ENCODE data around the gene PASK.
A peak's percentile ranks its signal among the peaks of the same experiment; 100 is the strongest.
"Not testable (repeated sequence)": the region's sequence is repeated elsewhere in the genome, so short reads cannot be mapped to it uniquely, and the experiment has no call there.

Gene PASK

DNA sequence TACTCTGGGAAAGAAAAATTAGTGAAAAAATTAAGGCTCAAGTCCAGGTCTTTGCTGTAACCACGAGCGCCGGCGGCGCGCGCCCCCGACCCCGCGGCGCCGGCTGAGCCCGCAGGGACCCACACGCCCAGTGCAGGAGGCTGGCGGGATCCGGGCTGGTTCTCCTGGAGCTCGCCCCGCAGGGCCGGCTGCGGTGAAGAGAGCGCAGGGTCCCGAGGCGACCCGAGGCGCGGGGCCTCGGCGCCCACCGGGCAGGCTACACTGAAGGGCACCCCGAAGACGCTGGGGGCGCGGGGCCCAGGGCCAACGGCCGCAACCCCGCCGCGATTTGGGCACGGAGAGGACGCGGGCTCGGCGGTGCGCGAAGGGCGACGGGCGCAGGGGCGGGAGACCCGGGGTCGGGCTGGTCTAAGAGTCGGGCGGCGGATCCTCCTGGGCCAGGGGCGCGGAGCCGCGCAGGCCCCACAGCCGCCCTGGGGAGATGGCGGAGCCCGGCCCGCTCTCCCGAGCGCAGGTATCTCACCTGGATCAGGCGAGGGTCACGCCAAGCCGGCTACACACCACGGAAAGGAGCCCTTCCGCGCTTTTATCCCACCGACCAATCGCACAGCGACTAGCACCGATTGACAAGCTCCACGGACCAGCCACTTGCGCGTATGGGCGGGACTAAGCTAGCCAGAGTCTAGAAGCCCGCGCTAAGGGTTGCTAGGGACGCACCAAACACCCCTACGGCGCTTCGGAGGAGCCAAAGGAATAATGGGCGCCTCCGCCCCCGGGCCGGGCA lies at the start of gene PASK:
PASK (minus strand) TSS at position 582 of the 784 bp plus-strand sequence. CDS start 6,440 bp downstream, outside the sequence.
- peak; percentile 92 for DNase-seq (ENCODE audit: low read depth)

DNA sequence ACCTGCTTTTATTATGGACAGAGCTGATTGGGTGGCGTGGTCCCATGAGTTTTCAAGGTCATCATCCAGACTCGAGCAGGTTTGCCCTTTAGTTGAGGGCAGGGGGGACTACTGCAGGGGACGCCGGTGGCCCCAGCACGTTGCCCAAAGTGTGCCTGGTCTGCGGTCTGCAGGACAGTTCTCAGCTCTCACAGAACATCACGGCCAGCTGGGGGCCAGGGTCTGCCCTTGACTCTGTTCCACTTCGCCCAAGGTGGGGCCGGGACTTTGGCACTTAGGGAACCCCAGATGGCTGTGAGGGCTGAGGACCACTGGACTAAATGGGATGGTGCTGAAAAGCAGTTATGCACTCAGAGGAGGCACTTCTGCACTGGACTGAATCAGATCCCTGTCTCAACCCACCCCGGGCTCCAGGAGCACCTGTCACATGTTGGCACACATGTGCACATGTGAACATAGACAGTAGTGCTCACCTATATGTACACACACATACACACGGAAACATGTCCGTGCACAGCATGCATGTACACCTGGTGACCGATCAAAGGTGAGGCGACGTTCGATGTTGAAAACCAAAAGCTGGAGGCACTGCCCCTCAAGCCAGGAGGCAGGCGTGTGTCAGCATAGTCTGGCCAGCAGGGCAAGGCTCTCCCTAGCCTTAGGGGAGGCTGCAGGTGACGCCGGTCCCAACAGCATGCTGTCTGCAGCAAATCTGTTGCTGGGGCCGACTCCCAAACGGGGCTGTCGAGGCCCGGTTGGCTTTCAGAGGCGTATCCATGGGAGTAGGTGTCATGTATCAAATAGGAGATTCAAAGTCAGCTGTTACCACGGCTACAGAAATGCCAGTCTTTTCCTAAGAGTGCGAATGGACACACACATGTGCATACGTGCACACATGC lies 49.4 kb upstream of the PASK start:
- DNase-seq (ENCODE audit: low read depth): no peak

DNA sequence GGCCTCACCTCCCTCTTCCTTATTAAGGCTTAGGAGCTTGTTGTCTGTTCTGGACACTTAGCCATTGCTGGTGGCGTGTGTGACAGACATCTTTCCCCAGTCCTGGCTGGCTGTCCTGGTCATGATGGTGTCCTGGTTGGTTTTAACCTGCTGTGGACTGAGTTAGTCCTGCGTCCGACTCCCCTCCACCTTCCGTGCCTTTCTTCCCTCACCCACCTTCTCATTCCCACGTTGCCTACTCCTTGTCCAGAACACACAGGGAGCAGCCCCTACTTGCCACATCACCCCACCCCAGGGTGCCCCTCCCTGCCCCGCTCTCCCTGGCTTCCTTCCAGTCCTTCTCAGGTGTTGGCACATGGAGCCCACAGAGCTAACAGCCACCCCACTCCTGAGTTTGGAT lies 48.7 kb upstream of the PASK start:
- DNase-seq (ENCODE audit: low read depth): no peak

DNA sequence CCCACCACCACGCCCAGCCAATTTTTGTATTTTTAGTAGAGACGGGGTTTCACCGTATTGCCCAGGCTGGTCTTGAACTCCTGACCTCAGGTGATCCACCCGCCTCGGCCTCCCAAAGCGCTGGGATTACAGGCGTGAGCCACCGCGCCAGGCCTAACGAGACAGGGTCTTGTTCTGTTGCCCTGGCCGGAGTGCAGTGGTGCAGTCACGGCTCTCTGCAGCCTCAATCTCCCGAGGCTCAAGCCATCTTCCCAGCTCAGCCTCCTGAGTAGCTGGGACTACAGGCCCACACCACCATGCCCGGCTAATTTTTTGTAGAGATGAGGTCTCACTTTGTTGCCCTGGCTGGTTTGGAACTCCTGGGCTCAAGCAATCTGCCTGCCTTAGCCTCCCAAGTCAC lies 48.0 kb upstream of the PASK start:
- DNase-seq (ENCODE audit: low read depth): not testable (repeated sequence)

DNA sequence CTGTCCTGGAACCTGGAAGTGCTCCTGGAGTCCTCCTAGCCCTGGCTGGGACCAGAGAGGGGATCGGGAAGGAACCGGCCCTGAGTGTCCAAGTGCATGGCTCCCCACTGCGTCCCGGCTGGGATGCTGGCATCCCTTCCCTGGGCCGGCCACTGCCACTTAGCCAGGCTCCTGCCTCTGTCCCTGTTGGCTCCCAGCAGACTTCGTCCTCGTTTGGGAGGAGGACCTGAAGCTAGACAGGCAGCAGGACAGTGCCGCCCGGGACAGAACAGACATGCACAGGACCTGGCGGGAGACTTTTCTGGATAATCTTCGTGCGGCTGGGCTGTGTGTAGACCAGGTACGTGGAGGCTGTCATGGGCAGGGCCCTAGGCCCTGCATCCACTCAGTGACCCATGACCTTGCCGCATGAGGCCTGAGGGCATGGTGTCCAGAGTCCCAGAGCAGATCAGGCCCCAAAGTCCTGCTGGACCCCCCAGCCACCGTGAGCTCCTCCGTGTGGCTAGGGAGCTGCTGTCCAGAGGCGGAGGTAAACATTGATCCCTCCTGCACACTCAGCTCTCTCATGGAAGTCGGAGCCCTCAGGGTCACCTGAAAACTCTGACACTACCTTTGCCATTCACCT lies 46.3 kb upstream of the PASK start:
- no peak for DNase-seq (ENCODE audit: low read depth)

DNA sequence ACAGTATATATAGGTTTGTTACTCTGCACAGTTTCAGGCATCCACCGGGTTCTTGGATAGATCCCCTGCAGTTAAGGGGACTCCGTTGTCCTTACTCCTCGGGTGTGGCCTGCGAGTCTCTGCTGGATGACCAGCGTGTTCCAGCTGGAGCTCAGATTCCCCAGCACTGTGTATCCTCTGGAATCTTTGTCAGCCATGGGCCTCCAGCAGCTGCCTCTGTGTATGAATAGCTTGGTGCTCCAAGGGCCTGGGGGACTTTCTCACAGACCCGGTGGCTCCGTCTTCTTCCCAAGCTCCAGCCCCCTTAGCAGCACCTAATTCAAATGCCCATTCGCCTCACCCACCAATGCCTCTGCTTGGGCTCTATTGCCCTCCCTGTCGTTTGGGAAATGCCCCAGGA lies 45.5 kb upstream of the PASK start:
- DNase-seq (ENCODE audit: low read depth): no peak

DNA sequence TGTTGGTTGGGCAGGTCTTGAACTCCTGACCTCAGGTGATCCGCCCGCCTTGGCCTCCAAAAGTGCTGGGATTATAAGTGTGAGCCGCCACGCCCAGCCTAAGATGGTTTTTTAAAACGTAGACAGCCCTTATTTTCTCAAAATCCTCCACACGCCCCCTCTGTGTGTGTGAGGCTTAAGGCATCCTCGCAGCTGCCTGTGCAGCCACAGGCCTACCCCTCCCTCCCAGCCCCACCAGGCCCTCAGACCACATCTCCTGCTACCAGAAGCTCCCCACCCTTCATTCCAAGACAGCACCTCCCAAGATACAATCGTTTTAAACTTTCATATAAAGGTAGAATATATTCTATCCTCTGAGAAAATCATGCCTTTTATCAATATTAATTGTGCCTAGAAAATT lies 44.0 kb upstream of the PASK start:
- DNase-seq (ENCODE audit: low read depth): no peak

DNA sequence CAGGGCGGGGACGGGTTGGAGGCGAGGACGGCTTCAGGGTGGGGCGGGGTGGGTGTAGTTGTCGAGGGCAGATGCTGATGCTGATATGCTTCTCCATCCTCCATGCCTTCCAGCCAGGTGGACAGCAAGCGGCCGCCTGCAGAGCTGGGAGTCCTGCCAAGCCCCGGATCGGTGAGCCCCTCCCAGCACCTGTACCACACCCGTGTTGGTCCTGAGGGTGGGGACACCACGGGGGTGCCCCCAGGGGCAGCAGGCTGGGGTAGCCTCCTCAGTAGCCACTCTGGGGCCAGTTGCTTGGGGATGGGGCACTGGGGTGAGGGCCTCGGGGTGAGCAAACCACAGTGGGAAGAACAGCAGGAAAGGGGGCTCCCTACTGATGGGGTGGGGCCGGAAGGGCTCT lies 41.8 kb upstream of the PASK start:
- DNase-seq (ENCODE audit: low read depth): no peak

DNA sequence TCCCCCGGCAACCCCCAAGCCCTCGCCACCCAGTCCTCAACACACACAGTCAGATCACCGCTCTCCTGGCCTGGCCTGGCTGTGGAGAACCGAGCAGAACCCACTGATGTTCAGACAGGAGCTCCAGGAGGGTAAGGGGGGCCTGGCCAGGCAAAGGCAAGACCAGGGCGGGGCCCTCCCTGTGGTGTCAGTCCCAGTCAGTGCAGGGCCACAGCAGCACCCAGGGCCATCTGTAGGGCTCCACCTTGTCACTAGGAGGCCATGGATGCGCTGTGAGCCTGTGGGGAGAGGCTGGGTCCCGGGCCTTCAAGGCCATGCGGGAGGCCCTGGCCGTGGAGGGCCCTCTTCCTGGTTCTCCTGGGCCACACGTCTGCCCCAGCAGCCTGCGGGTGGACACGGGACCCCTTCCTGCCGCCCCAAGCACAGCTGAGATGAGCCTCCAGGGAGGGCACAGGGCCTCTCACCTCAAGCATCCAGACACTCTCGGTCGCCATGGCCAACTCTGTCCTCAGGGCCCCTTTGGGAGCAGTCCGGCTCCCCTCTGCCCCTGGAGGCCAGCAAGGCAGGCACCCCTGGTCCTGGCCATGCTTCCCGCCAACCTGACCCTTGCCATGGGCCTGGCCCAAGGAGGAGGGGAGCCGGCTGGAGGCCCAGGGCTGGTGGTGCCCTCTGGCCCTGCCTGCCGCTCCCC lies 41.2 kb upstream of the PASK start:
- DNase-seq (ENCODE audit: low read depth): no peak

DNA sequence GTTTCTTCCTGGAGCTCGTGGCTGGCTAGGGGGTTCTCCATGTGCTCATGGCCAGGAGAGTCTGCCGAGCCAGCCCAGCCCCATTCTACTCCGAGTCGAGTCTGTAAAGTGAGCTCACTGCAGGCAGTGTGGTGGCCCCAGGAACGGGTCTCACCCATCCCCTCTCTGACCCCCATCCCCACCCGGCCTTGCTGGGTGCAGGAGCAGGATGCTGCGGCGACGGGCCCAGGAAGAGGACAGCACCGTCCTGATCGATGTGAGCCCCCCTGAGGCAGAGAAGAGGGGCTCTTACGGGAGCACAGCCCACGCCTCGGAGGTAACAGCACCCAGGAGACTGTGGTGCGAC lies 40.6 kb upstream of the PASK start:
- no peak for DNase-seq (ENCODE audit: low read depth)

DNA sequence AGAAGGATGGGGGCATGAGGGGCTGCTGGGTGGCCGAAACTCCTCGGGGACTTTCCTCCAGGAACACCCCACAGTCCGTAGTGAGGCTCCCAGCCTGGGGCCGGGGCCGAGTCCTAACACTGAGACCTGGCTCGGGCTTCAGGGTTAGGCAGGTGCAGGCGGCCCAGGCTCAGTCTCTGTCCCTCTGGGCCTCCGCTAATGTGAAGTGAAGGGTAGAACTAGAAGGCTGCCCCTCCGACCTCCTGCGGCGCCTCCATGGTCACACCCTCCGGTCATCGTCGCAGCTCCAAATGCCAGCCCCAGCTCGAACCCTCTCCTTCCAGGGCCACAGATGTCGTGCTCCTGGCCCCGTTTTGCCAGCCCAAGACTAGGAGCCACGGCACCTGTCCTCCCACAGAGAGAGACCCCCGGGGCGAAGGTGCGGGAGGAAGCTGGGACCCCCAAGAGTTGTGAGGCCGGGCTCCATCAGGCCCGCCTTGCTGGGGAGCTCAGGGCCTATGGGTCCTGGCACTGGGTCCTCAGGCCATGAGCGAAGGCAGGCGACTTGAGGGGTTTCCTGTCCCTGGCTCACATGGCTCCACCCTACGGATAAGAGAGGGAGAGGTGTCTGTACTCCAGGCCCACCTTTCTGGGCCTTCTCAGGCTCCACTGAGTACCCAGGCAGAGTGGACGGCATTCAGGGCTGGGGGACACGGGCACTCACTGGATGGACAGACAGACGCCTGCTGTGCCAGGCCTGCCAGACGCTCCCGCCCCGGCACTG lies 40.0 kb upstream of the PASK start:
- DNase-seq (ENCODE audit: low read depth): no peak

DNA sequence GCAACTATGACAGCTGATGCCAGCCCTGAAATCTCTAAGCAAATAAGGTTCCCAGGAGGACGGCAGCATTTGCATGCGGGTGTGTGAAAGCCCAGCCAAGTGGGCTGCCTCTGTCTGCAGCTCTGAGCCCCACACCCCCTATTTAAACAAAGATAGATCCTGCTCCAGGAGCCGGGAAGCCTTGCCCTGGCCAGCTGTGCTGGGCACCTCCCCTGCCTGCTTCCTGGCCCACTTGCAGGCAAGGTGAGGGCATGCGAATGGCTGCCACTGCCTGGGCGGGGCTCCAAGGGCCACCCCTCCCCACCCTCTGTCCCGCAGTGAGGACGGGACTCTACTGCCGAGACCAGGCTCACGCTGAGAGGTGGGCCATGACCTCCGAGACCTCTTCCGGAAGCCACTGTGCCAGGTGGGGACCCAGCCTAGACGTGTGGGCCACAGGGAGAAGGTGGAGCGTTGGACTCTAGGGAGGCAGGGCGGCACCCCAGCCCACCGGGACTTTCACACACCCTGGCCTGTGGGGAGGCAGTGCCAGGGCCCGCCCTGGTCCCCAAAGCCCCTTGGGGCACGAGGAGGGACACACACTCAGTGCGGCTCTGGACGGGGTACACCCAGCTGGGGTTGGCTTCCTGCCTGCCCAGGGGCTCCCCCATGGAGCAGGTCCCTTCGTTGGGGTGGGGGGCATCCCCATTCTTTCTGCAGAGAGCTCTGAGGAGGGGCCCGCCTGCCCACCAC lies 39.3 kb upstream of the PASK start, which contains the start of gene ANO7:
ANO7 (plus strand) TSS at position 317 of the 732 bp plus-strand sequence. CDS start 1,387 bp downstream, outside the sequence.
- DNase-seq (ENCODE audit: low read depth): no peak

DNA sequence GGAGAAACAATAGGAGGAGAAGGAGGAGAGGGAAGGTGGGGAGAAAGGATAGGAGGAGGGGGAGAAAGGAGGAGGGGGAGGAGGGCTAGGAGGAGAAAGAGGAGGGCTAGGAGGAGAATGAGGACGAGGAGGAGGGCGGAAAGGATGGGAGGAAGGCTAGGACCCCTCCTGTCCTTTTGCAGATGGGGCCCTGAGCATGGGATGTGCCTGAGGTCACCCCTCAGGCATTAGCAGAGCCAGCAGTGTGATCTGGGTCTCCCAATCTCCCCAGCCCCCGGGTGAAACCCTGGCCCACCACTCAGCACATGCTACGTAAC lies 38.6 kb upstream of the PASK start:
- no peak for DNase-seq (ENCODE audit: low read depth)

DNA sequence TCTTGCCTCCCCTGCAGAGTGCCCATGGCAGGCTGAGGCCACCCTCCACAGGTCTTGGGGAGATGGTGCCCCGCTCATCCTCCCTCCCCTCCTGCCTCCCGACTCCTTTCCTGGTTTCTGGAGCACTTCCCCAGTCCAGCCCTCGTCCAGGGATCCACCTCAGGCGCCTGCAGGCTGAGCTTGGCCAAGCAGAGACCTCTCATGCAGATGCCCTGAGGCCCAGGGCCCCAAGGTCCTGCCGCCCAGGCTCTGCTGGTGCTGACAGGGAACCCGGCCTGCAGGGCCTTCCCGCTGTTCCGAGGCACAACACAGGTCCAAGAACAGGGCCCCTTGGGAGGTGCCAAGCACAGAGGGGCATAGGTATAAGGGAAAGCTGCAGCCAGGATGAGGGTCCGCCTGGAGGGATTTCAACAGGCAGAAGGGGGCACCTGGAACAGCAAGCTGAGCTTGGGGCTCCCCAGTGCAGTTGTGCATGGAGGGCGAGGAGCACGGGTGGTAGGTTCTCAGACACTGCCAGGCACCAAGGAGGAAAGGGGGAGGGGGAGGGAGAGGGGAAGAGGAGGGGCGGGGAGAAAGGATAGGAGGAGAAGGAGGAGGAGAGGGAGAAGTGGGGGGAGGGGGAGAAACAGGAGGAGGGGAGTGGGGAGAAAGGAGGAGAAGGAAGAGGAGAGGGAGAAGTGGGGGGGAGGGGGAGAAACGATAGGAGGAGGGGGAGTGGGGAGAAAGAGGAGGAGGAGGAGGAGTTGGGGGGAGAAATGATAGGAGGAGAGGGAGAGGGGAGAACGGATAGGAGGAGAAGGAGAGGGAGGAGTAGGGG lies 38.0 kb upstream of the PASK start:
- no peak for DNase-seq (ENCODE audit: low read depth)

DNA sequence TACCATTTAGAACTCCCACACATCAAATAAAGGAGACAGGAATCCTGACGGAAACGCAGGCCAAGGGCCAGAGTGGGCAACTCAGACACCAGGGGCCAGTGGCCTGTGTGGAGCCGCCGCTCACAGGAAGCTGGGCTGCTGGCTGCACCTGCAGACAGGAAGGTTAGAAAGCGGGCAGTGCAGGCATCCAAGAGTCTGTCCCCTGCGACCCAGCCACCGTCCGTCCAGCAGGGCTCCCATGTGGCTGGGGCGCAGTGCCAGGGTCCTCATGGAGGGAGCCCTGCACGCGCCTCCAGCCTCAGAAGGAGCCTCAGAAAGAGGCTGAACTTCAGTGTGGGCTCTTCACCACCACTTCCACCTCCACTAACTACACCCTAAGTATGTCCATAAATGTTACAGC lies 36.7 kb upstream of the PASK start:
- no peak for DNase-seq (ENCODE audit: low read depth)

DNA sequence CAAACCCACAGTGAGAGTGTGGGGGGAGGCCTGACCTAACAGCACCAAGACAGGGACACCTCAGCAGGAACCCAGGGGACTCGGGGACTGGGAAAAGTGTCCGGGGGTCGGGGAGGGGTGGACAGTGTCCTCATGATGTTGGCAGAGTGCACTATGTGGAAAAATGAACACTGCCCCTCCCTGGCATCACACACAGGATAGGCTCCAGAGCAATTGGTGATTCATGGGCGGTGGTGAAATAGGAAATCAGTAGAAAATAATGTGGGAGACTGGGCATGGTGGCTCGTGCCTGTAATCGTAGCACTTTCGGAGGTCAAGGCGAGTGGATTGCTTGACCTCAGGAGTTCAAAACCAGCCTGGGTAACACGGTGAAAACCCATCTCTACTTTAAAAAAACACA lies 35.6 kb upstream of the PASK start:
- DNase-seq (ENCODE audit: low read depth): no peak

DNA sequence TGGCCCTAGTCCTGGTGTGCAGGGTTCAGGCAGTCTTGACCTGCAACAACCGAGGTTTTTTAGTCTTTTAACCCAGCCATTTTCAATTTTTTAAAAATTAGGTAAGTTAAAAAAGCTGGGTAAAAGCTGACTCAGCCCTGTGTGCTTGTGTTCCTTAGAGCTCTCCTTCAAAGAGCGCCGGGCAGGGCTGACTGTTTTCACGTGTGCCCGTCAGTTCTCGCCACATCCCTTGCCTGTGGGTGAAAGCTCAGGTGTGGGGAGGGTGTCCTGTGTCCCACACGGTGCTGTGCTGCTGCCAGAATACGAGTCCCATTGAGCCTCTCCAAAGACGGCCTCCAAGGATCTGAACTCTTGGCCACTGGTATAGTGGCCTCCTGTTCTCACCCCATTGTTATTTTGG lies 33.9 kb upstream of the PASK start:
- DNase-seq (ENCODE audit: low read depth): no peak

DNA sequence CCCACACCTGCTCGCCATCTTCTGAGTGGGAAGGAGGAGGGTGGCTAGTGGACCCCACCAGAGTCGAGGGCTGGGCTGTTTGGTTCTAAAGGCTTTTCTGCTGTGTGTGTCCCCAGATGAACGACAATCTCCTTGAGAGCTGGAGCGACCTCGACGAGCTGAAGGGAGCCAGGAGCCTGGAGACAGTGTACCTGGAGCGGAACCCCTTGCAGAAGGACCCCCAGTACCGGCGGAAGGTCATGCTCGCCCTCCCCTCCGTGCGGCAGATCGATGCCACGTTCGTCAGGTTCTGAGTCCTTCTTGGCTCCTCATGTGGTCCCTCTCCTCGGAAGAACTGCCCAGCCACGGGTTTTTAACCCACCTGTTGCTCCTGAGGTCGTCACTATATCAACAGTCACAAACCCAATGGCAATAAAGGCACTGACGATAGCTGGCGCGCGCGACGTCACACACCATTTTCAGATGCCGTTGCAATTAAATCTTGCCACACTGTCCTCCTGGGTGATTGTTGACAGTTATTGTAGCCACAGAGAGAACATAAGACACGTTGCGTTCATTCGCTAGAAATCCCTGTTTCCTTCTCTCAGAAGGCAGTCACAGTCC lies 33.4 kb upstream of the PASK start:
- no peak for DNase-seq (ENCODE audit: low read depth)

DNA sequence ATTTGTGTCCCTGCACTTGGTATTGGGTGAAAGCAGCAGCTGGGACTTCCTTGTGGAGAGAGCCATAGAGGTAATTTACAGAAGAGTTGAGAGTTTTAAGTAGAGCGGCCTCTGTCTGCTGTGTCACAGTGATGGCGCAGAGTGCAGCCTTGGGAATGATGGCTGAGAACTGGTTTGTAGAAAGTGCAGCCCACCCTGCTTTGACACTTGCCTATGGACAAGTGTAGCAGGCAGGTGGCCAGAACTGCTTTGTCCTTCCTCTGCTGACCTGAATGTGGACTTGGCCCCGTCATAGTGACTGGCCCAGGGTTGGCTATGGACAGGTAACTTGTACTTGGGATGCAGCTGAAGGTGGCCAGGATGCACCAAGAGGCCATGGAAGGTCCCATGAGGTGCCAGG lies 32.9 kb upstream of the PASK start:
- no peak for DNase-seq (ENCODE audit: low read depth)

DNA sequence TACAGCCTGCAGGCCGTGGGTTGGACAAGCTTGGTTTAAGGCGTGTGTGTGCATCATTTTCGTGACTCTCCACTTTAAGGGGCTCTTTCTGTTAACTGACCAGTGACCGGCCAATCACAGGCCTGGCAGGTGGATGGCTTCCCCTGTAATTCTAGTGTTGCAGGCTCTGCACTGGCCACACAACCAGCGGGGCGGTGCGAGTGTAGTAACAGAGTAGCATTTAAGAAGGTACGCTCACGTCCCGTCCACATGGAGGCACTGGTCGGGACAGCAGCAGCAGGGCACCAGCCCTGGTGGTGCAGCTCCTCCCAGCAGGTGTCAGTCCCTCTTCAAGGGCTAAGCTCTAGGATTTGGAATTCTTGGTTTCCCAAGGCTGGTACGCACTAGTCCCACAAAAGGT lies 31.2 kb upstream of the PASK start:
- DNase-seq (ENCODE audit: low read depth): no peak

Data from T-helper 22 cell (primary cell).